Adrenal gland (tissue), 5 donors: ENCODE results near the gene SMYD5.

Source experiments
- POLR2A ChIP-seq, 2 donors: fragments of 450-650 bp; IDR thresholded peaks; one replicate each; pipeline ENCODE4 v1.6.1; 2017; ENCODE audit warnings: antibody characterized with exemption in 2 of 2, mild to moderate bottlenecking in 2 of 2, moderate library complexity in 1 of 2
- TF ChIP-seq, protein P1 (sequence below), 6 experiments: fragments of 450-650 bp in 4 of 6; fragments of 200-600 bp in 2 of 6; sonication (generic) in 1 of 6; IDR thresholded peaks; 1 replicate in 5 of 6; 2 replicates in 1 of 6; pipeline versions ENCODE4 v1.5.1 to v1.8.0; 2016 to 2021; ENCODE audit warnings: antibody characterized with exemption in 6 of 6, mild to moderate bottlenecking in 2 of 6, moderate library complexity in 1 of 6
- donor health status: DM: no; HTN: no; CAD: no.

DNA sequence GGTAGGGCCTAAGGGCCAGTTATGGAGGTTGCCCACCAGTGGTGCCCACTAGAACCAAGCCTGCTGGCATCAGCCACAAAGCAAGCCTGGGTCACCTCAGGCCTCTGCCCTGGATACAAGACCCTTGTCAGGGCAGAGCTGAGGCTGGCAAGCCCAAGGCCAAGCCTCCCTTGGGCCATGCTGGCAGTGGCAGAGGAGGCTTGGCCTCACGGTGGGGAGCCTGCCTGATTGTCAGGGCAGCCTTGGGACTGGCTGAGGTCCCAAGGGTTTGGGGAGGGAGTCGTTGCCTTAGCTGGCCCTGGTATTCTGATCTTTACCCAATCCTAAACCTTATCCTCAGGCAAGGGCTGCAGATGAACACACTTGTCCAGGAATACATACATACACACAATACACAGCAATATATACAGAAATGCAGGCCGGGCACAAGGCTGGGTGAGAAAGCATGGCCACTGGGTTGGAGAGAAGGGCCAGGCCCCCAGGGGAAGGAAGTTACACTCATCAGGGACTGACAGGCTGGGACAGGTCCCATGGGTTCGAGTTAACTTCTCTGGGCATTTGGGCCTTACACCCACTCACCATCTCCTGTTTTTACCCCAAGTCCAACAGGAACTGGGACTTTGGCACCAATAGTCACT lies 41.1 kb downstream of the SMYD5 start:
- TF ChIP-seq, protein P1, sequence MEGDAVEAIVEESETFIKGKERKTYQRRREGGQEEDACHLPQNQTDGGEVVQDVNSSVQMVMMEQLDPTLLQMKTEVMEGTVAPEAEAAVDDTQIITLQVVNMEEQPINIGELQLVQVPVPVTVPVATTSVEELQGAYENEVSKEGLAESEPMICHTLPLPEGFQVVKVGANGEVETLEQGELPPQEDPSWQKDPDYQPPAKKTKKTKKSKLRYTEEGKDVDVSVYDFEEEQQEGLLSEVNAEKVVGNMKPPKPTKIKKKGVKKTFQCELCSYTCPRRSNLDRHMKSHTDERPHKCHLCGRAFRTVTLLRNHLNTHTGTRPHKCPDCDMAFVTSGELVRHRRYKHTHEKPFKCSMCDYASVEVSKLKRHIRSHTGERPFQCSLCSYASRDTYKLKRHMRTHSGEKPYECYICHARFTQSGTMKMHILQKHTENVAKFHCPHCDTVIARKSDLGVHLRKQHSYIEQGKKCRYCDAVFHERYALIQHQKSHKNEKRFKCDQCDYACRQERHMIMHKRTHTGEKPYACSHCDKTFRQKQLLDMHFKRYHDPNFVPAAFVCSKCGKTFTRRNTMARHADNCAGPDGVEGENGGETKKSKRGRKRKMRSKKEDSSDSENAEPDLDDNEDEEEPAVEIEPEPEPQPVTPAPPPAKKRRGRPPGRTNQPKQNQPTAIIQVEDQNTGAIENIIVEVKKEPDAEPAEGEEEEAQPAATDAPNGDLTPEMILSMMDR (IDR thresholded peaks at IDR 0.05), result no peak
- TF ChIP-seq POLR2A (IDR thresholded peaks at IDR 0.05), result no peak
